Loucy (cell line): ENCODE results near the gene SLC12A2.
A peak's percentile ranks its signal among the peaks of the same experiment; 100 is the strongest.

Experiments used
- EZH2phosphoT487 ChIP-seq: fragments of 200-600 bp; IDR thresholded peaks from 2 replicates; pipeline ENCODE4 v1.6.1; 2018; ENCODE audit warnings: antibody characterized with exemption, mild to moderate bottlenecking, moderate library complexity, borderline replicate concordance
- TF ChIP-seq, protein P1 (sequence below): fragments of 200-600 bp; sonication (generic); conservative IDR thresholded peaks from 2 replicates; pipeline ENCODE4 v1.5.1; 2014; ENCODE audit warnings: mild to moderate bottlenecking, antibody characterized with exemption, low read length

DNA sequence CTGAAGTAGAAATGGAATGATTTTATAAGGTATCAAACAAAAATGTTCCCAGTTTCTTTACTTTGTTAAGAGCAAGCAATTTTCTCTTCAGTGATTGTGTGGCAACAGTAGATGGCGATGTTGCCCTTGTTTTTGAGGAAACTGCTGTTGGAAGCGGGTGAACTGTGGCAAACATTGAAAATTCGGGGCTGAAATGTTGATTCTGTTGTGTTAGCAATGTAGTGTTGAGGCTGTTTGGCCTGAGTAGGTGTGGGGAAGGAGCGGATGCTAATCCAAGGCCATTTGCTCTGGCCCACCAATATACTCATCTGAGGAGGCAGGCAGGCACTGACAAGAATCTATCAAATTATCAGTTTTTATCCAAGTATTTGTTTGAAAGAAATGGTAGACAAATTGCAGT is 129.8 kb downstream of the SLC12A2 start:
- TF ChIP-seq, protein P1, sequence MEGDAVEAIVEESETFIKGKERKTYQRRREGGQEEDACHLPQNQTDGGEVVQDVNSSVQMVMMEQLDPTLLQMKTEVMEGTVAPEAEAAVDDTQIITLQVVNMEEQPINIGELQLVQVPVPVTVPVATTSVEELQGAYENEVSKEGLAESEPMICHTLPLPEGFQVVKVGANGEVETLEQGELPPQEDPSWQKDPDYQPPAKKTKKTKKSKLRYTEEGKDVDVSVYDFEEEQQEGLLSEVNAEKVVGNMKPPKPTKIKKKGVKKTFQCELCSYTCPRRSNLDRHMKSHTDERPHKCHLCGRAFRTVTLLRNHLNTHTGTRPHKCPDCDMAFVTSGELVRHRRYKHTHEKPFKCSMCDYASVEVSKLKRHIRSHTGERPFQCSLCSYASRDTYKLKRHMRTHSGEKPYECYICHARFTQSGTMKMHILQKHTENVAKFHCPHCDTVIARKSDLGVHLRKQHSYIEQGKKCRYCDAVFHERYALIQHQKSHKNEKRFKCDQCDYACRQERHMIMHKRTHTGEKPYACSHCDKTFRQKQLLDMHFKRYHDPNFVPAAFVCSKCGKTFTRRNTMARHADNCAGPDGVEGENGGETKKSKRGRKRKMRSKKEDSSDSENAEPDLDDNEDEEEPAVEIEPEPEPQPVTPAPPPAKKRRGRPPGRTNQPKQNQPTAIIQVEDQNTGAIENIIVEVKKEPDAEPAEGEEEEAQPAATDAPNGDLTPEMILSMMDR: peak; percentile 67
- no peak for TF ChIP-seq EZH2phosphoT487
